HL-60/S4 treated with phorbol 12-myristate 13-acetate at 8.2 ng/mL for 4 days and 3 days (cell line): ENCODE data around the gene C3.

Experiments
- in situ Hi-C: fragments of 300-500 bp; cut with MboI; formaldehyde crosslinking; loops from 2 replicates; pipeline ENCODE4 v1.15.0; 2022; ENCODE audit warnings: low sequenced_read_pairs

C3 gene

DNA sequence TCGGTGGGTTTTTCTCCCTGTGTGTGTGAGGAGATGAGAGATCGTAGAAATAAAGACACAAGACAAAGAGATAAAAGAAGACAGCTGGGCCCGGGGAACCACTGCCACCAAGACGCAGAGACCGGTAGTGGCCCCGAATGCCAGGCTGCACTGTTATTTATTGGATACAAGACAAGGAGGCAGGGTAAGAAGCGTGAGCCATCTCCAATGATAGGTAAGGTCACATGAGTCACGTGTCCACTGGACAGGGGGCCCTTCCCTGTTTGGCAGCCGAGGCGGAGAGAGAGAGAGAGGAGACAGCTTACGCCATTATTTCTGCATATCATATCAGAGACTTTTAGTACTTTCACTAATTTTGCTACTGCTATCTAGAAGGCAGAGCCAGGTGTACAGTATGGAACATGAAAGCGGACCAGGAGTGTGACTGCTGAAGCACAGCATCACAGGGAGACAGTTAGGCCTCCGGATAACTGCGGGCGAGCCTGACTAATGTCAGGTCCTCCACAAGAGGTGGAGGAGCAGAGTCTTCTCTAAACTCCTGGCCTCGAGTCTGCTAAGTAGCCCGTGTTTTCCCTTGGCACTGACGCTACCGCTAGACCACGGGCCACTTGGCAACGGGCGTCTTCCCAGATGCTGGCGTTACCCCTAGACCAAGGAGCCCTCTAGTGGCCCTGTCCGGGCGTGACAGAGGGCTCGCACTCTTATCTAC lies 87.5 kb downstream of the C3 start:
- in situ Hi-C loops, result loop anchor here (25.0 kb wide), 1 partner anchor 229 kb away; no protein-coding TSS in a partner anchor

DNA sequence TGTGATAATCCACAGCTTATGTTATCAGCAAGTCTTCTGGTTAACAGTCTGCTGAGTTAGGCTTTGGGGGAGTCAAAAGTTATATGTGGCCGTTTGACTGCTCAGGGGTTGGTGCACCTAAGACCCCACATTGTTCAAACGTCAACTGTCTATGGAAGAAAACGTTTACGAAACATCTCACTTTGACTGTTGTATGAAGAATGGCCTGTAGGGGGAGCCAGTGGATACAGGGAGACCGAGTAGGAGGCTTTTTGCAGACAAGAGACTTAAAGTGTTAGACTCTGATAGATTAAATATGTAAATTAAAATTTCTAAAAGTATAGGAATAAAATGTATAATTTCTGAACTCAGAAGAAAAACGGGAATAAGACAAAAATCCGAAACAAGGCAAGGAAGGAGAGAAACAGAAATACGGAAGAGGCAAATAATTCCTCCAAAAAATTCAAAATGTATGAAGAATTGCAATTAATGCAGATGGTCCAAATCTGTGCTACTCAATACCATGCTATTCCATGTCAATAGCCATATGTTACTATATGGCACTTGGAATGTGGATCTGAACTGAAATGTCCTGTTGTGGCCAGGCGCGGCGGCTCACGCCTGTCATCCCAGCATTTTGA lies 88.3 kb downstream of the C3 start:
- in situ Hi-C loops, result loop anchor here (25.0 kb wide), 1 partner anchor 230 kb away; no protein-coding TSS in a partner anchor
